ENCODE measurements around the gene PECR. TPM values are rescaled to one million over a fixed set of nuclear protein-coding genes. Genes with fewer than 3 reads are reported as not detected.
A peak's percentile ranks its signal among the peaks of the same experiment; 100 is the strongest.

Gene PECR
- total and polyA plus RNA-seq, 10 of the 15 experiments (the other 5 are each of a cell fraction or from before 2014, with no cell fraction given), result 7.6 to 37.4 (median 25.7) TPM

DNA sequence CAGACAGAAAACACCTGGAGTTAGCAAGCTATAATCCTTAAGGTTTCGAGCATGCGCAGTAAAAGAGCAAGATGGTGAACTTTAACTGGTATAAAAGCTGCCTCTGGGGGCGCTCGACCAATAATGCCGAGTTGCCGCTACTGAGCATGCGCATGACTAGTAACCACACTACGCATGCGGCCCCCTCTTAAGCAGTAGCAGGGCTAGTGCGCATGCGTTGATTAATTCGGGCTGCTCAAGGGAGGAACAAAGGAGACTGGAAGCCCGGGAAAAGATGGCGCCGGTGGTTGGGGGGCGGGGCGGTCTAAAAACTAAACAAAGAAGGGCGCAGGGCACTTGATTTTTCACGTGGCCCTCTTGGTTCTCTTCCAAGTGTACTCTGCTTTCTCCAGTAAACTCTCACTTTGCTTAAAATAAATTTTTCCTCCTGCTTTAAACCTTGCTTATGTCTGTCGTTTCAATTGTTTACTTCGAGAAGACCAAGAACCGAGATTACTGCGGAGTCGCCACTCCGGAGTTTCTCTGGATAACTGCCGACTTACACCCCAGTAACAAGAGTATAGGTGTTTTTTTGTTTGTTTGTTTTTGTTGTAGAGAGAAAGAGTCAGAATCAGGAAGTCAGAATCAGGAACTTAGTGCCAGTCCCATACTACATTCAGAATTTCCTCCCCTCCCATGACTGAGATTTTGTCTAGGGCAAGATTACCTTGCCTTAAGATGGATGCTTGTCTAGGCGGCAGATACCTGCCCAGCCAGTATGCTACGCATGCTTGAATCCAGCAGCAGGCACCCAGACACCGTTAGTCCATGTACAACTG is 33.3 kb upstream of the PECR start (continued):
- no peak for TF ChIP-seq STAT3 (IDR thresholded peaks at IDR 0.05; ENCODE audit: low read depth, low read length)
- TF ChIP-seq NFYB (IDR thresholded peaks at IDR 0.05; ENCODE audit: insufficient read depth, low read depth, low read length), result no peak
- TF ChIP-seq SIX5 (IDR thresholded peaks at IDR 0.05; ENCODE audit: low read depth, low read length, severe bottlenecking), result no peak
- no peak for TF ChIP-seq E2F4 (IDR thresholded peaks at IDR 0.05; ENCODE audit: low read depth, low read length)
- no peak for TF ChIP-seq NR2C2 (IDR thresholded peaks at IDR 0.05; ENCODE audit: borderline replicate concordance, control insufficient read depth, insufficient read length, low read depth)
- no peak for TF ChIP-seq EGR1 (IDR thresholded peaks at IDR 0.05; ENCODE audit: borderline replicate concordance in 1 of 2, low read depth in 2 of 2, low read length in 2 of 2)
- no peak for TF ChIP-seq MYC (IDR thresholded peaks at IDR 0.05; ENCODE audit: insufficient read depth, insufficient read length, insufficient replicate concordance, low read length, severe bottlenecking)
- TF ChIP-seq WRNIP1 (IDR thresholded peaks at IDR 0.05; ENCODE audit: borderline replicate concordance, low read depth, low read length), result no peak
- TF ChIP-seq TBL1XR1 (IDR thresholded peaks at IDR 0.05; ENCODE audit: low read depth, low read length), result peak; percentile 15; the same call in 1 of the 2 replicates
- TF ChIP-seq HDAC6 (IDR thresholded peaks at IDR 0.05; ENCODE audit: unreplicated experiment), result no peak
- TF ChIP-seq ZSCAN29 (IDR thresholded peaks at IDR 0.05), result no peak
- no peak for TF ChIP-seq TCF12 (IDR thresholded peaks at IDR 0.05; ENCODE audit: low read depth, low read length)
- TF ChIP-seq HDAC2 (IDR thresholded peaks at IDR 0.05), result no peak
- TF ChIP-seq MTA2 (IDR thresholded peaks at IDR 0.05; ENCODE audit: low read depth), result no peak
- TF ChIP-seq POLR2AphosphoS5 (IDR thresholded peaks at IDR 0.05; ENCODE audit: low read length), result peak; percentile 84
- TF ChIP-seq YY1 (IDR thresholded peaks at IDR 0.05; ENCODE audit: low read depth, low read length), result peak; percentile 97
- TF ChIP-seq MTA3 (IDR thresholded peaks at IDR 0.05; ENCODE audit: borderline replicate concordance, low read length), result no peak
- TF ChIP-seq FOXK2 (IDR thresholded peaks at IDR 0.05), result peak; percentile 66
- no peak for TF ChIP-seq LARP7 (IDR thresholded peaks at IDR 0.05)
- no peak for TF ChIP-seq BCL11A (IDR thresholded peaks at IDR 0.05; ENCODE audit: low read depth, low read length)
- TF ChIP-seq POLR2AphosphoS2 (IDR thresholded peaks at IDR 0.05; ENCODE audit: low read depth, low read length), result peak; percentile 93
- peak; percentile 28; the same call in 1 of the 2 replicates for TF ChIP-seq SPI1 (IDR thresholded peaks at IDR 0.05; ENCODE audit: borderline replicate concordance, insufficient read depth, low read depth, low read length)
- no peak for TF ChIP-seq IRF4 (IDR thresholded peaks at IDR 0.05; ENCODE audit: low read depth, low read length)
- TF ChIP-seq NR2C1 (IDR thresholded peaks at IDR 0.05), result no peak
- no peak for TF ChIP-seq BCLAF1 (IDR thresholded peaks at IDR 0.05)
- no peak for TF ChIP-seq ESRRA (IDR thresholded peaks at IDR 0.05; ENCODE audit: low read length)
- peak; percentile 43 for TF ChIP-seq KLF5 (IDR thresholded peaks at IDR 0.05; ENCODE audit: partially characterized antibody)

Data from GM12878 (cell line).